GM21423 (cell line): Measurements from ENCODE around the gene RNASE13.

ENCODE experiments used
- ATAC-seq: cut with Tn5 transposase; IDR thresholded peaks from one replicate; pipeline ENCODE4 v1.9.1; 2021; ENCODE audit warnings: mild to moderate bottlenecking, moderate library complexity; ENCODE audit not compliant: unreplicated experiment

The RNASE13 gene

DNA sequence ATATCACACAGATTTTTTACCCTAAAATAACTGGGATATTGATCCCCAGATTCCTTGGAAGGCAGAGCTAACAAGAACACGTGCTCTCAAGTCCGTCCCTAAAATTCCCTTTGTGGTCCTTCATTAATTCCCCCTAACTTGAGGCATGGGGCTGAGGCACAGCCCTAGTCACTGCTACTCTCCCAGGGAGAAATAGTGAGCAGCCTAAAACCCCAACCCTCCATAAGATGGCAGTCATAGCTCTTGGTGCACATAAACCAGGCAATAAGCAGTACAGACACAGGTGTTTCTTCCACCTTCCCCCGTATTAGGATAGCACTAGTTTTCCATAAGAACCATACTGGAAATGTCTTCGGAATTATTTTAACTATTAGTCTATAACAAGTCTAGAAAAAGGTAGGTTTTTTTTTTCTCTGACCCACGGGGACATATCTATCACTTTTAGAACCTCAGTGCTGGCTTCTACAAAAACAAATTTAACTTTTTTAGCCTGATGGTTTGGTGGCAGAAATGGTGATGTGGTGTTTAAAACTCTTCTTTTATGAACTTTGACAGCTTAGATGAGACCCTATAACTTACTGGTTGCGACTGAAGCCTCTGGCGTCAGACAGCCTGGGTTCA lies 32.4 kb upstream of the RNASE13 start:
- no peak for ATAC-seq

- no peak for ATAC-seq
Measured at GRCh38 chr14:21063479-21063878, 28.9 kb upstream of the RNASE13 start.

DNA sequence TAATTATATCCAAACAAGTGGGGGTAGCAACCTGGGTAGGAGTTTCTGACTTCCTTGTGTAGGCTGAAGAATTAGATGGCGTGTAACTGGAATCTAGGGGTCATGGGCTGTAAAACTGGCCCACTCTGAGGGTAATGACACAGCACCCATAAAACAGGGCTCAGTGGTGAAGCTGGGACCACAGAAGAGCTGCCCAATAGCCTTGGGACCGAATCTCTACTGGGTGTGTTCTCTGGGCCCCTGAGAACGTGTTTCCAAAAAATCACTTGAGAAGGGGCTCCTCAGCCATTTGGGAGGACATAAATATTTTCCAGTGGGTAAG lies 26.7 kb upstream of the RNASE13 start:
- ATAC-seq = no peak

DNA sequence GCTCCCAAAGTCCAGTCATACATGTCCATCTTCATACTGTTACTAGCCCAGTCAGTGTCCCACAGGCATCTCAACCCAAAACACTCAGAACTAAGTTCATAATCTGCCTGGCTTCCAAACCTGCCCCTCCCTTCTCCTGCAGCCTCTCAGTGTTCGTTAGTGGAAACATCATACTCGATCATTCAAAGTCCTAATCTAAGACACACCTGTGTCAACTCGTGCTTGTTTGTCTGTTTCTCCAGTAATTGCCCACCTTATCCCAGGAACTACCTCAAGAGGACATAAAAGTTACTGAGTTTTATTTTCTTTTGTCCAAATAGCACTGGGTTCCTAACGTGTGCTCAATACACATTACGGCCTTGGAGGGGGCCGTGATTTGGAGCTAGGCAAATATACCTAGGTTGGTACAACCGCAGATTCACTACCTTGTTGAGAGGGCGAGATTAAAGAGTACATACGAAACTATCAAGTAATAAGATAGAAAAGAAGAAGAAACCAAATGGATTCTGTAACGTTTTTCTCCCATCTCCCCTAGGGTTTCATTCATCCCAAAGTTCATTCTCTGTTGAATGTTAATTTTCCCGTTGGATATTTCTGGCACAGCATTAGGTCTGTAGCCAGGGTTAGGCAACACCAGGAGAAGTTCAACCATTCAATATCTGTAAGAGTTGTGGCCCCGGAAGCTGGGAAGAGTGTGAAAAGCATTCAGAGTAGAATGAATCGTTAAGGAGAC lies 26.2 kb upstream of the RNASE13 start:
- no peak for ATAC-seq

DNA sequence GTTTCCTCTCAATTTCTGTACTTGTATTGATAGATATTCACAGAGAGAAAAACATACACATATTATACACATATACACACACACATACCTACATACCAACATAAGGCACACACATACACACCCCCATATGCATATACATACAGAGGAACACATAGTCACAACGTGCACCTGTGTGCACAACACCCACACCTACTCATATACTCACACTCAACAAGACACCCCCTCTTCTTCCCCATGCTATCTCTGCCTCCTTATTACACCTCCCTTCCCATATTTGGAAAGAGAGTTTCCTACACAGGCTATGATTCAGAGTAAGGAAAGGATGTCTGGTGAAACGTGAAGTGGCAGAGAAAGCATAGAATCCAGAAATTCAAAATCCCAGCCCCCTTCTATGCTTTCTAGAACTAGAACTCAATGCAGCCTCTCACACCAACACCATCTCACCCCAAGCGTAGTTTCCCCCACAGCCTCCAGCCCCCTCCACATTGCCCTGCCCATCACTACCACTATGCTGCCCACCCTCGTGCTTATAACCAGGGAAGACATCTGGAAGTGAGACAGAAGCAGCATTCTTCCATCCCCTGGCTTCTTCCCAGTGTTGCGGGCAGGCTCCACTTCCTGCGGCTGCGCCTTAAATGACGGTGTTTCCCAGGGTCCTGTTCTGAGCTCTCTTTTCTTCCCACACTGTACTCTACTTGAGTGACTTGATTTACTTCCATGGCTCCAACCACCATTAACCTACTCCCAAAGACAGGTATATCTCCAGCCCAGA lies 25.4 kb upstream of the RNASE13 start:
- ATAC-seq = no peak

GRCh38 chr14:21058903-21059302 lies 24.3 kb upstream of the RNASE13 start:
- no peak for ATAC-seq

- ATAC-seq = no peak
Measured at GRCh38 chr14:21057803-21058675, 23.4 kb upstream of the RNASE13 start, which contains the start of gene RNASE8. TSS of gene RNASE8 (plus strand) at chr14:21057822. CDS start at chr14:21057893, 71 bp downstream.

DNA sequence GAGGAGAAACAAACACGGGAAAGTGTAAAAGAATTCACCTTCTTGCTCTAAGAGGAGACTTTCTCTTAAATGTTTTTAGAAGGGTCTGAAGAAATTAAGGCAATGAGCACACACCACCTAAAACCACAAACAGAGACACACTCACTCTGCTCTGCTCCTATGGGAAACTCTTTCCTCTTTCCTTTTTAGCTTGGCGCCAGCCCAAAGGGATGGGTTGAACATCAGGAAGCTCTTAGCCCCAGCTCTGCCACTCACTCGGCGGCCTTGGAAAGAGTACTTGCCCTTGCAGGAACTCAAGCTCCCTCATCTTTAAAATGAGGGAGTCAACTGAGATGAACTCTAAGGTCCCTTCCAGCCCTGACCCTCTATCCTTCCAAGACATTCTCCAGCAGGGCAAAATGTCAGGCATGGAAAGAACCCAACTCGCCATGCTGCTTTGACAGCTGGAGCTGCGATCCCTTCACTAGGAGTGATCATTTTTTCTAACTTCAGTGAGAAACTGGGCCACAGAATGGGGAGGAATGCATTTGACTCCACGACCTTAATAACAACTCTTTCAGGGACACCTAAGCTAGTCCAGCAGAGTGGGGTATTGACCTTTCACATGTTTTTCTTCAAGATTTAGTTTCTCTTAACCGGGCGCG lies 22.0 kb upstream of the RNASE13 start:
- ATAC-seq = no peak

- no peak for ATAC-seq
Measured at GRCh38 chr14:21055432-21056117, 21.0 kb upstream of the RNASE13 start.

GRCh38 chr14:21054768-21055145 lies 20.1 kb upstream of the RNASE13 start:
- ATAC-seq = no peak

GRCh38 chr14:21054123-21054767 lies 19.6 kb upstream of the RNASE13 start:
- ATAC-seq = no peak

- ATAC-seq = no peak
Measured at GRCh38 chr14:21053184-21054122, 18.8 kb upstream of the RNASE13 start.

DNA sequence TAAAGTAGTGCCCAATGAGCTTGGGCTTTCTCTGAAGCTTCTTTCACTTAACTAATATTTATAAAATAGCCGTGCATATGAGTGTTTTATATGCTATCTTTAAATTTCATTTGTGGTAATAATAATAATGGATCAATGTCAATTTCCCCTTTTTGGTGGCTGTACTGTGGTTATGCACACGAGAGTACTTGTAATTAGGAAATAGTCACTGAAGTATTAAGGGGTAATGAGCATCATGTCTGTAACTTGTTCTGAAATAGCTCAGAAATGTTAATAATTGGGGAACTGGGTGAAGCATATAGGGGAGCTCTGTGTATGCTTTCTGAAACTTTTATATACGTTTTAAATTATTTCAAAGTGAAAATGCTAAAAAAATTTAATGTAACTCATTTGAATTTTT lies 16.0 kb upstream of the RNASE13 start:
- ATAC-seq = no peak

- ATAC-seq = no peak
Measured at GRCh38 chr14:21049271-21049673, 14.7 kb upstream of the RNASE13 start.

- ATAC-seq = no peak
Measured at GRCh38 chr14:21048638-21049037, 14.0 kb upstream of the RNASE13 start.

DNA sequence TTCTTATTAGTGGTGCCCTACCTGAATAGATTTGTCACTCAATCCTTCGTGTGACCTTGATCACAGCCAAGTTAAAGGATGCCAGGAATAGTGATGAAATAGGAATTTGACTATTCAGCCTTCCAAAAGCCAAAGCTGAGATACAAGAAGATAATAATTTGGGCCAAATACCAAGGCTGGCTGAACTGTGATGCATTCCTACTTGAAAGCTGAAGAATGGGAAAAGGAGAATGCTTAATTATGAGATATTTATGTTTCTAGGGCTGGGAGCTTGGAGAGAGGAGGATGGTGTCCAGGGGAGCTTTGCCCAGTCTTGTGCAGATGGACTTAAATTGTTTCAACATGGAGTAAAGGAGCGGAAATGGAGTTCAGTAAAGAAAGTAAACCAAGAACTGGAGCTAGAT lies 12.8 kb upstream of the RNASE13 start:
- ATAC-seq = no peak

DNA sequence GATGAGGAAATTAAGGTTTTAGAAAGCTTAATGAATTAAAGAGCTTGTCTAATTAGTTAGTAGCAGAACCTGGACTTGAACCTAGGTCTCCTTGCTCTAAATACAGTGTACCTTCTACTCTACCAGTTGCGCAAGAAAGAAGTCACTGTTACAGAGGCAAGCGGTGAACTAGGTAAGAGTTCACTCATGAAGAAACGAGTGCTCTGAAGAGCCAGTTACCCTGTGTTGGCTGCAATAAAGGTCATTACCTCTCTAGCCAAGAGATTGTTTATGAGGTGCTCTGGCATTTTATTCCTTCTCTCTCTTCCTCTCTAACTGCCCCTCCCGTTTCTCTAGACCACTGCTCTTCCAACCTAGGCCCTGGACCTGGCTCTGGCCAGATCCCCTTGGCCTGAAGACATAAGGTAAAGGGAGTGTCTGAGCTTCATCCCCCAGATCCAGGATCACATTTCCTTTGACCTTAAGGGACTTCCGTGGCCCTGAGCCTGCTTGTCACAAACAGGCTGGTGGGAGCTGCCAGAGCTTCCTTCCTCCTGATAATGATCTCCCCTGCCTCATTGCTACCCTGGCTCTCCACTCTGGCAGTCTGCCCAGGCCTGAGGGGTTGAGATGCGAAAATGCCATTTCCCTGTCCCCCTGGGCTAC lies 9.5 kb upstream of the RNASE13 start:
- ATAC-seq = no peak

- ATAC-seq = no peak
Measured at GRCh38 chr14:21043387-21043973, 8.9 kb upstream of the RNASE13 start.
